GM21423 (cell line): ENCODE data around the gene ROR2.
"Not testable (repeated sequence)": the region's sequence is repeated elsewhere in the genome, so short reads cannot be mapped to it uniquely, and the experiment has no call there.

Experiments used
- ATAC-seq: cut with Tn5 transposase; IDR thresholded peaks from one replicate; pipeline ENCODE4 v1.9.1; 2021; ENCODE audit warnings: mild to moderate bottlenecking, moderate library complexity; ENCODE audit not compliant: unreplicated experiment

The ROR2 gene

DNA sequence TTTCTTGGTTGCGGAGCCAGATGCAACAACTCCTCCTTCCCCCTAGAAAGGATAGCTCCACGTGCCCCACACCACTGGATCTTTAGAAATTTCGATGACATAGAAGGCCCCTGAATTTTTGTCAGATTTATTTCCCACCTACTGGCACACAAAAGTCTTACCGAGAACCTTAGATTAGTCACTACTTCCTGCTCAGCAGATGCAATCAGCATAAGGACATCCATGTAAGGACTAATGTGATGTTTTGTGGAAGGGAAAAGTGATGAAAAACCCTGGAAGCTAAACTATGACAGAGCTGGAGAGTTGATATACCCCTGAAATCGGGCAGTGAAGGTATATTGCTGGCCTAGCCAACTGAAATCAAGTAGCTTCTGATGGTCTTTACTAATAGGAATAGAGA is 400.9 kb downstream of the ROR2 start:
- no peak for ATAC-seq

DNA sequence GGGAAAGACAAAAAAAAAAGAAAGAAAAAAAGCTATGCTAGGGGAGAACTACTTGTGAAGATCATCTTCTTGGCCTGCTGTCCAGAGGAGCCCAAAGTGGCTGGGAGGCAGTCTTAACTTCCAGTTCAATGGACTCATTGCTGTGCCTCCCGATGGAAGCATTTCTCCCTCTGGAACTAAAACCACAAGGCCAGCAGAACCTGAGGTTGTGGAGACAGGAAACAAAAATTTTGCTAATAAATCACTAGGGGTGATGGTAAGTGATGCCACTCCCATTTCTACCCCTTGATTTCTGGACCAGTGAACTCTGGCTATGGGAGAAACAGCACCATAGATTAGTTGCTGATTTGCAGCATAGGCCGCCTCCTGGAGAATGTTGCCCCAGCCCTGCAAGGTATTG is 402.9 kb downstream of the ROR2 start:
- no peak for ATAC-seq

DNA sequence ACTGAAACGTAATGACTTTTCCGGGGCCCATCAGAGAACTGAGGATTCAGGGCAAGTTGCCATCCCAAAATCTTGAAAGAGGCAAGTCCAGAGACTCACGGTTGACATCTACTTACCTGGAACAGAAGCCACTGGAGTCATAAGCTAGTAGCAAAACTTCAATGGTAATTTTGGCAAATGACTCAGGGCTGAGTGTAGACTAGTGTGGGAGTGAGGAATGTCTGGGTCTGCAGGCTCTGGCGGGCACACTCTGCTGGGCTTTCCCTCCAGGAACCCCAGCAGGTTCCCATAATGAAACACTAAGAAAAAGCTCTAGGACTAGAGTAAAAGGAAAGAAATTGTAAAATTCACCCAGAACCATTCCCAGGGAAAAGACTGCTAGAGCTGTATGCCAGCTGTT is 403.5 kb downstream of the ROR2 start:
- ATAC-seq: no peak

DNA sequence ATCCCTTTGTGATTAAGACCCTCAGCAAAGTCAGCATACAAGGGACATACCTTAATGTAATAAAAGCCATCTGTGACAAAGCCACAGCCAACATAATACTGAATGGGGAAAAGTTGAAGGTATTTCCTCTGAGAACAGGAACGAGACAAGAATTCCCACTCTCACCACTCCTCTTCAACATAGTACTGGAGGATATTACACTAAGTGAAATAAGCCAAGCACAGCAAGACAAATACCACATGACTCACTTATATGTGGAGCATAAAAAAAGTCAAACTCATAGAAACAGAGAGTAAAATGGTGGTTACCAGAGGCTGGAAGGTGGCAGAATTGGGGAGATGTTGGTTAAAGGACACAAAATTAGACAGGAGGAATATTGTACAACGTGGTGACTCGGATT is 408.3 kb downstream of the ROR2 start:
- no peak for ATAC-seq

DNA sequence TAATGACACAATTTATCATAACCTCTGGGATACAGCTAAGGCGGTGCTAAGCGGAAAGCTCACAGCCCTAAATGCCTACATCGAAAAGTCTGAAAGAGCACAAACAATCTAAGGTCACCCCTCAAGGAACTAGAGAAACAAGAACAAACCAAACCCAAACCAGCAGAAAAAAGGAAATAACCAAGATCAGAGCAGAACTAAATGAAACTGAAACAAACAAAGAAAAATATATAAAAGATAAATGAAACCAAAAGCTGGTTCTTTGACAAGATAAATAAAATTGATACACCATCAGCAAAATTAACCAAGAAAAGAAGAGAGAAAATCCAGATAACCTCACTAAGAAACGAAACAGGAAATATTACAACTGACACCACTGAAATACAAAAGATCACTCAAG is 409.5 kb downstream of the ROR2 start:
- not testable (repeated sequence) for ATAC-seq

DNA sequence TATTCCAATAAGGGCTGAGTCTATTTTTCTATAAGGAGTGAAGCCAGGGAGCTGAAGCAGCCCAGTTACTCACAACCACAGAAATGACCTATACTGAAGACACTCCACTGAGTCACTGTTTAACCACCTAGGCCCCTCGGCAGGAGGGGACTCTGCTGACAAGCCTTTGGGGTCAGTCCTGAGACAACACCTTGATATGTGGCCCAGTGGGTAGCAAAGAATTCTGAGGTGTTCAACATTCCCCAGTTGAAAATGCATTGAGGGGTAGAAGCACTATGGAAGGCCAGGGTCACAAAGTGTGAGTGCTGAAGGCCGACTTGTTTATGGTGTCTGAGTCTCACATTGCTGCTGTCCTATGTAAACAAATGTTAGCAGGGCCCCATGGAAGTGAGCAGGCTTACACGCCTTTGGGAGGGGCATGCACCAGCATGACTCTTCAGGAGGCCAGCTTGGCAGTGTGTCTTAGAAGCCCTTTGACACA is 413.8 kb downstream of the ROR2 start:
- ATAC-seq: no peak

DNA sequence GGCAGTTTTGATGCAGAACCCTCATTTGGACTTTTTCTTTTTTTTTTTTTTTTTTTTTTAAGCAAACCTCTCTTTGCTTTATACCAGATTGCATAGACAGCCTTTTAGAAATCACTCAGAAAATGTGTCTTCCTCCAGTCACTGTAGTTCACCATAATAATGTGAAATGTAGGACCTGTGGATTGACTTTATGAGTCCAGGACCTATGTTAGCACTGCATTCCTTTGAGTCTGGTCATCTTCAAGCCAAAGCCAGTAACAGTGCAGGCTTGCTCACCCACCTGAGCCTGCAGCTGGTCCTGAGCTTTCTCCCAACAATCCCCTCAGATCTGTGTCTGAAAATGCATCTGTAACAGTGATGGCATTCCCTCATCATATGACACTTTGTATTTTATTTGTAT is 415.7 kb downstream of the ROR2 start:
- no peak for ATAC-seq

DNA sequence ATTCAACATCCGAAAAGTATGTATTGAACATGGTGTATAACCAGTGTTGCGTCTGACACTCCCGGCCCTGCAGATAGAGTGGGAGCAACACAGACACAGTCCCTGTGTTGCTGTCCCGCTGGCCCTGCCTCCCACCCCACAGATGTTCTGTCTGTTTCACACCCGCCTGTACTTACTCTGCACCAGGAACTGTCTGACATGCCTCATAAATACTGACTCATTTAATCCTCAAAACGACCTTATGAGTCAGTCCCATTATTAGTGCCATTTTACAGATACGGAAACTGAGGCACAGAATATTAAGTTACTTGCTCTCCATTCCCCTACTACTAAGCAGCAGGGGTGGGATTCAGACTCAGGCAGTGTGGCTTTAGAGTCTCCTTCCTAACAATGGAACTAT is 416.6 kb downstream of the ROR2 start:
- no peak for ATAC-seq

DNA sequence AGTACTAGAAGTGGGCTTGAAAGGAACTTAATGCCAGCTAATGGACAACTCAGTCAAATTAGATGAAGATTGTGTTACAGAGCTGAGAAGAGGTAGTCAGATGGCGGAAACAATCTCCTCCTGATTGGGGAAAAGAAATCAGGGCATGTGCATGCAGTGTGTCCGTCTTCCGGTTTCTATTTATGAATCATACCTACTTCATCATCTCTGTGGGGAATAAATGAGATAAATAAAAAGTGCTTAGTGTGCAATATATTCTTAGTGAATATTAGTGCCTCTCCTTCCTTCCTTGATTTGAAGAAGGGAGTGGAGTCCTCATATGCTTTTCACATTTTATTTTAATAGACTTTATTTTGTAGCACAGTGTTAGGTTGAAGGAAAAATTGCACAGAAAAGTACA is 417.7 kb downstream of the ROR2 start:
- ATAC-seq: no peak

DNA sequence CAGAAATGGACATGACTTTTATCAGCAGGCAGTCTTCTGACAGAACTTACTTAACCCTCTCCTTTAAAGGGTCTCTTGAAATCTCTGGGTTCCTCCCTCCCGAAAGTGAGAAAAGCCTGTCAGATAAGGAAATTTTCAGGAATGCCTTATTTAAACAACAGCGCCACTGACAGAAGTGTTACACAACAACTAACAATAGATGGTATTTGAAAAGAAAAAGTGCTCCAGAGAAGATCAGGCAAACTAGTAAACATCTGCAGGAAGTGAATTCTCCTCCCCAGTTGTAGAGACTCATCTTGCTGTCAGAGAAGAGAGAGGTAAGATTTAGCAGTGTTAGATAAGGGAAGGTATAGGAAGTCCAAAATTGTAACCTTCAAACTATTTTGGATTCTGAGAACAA is 419.2 kb downstream of the ROR2 start:
- no peak for ATAC-seq

DNA sequence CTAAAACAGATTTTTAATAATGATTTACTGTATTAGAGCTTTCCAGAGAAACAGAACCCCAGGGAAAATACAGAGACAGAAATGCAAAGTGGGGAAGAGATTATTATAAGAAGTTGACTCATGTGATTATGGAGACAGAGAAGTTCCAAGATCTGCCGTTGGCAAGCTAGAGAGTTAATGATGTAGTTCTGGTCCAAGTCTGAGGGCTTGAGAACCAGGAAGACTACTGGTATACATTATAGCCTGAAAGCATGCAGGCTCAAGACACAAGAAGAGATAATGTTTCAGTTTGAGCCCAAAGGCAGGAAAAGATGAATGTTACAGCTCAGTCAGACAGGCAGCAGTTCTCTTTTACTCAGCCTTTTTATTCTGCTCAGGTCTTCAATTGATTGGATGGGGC is 427.5 kb downstream of the ROR2 start:
- ATAC-seq: no peak

DNA sequence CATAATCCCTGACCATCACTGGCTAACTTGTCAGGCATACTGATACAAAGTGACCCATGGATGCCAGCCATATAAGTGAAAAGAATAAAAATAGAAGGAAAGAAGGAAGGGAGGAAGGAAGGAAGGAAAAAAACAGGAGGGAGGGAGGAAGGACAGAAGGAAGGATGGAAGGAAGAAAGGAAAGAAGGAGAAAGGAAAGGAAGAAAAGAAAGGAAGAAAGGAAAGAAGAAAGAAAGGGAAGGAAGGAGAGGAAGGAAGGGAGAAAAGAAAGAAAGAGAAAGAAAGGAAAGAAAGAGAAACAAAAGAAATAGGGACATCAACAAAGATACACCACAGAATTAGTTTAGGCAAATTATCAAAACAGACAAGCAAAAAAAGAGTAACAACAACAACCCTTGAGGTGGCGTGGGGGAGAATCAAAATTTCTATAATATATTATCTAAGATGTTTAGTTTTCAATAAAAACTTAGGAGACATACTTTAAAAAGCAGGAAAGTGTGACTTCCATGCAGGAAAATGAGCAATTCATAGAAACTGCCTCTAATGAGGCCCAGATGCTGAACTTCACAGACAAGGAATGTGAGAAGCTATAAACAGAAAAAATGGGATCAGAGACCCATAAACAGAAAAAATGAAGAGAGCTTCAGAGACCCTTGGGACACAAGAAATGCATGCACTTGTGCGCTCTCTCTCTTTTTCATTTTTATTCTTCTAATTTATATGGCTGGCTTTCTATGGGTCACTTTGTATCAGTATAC is 430.3 kb downstream of the ROR2 start:
- no peak for ATAC-seq

DNA sequence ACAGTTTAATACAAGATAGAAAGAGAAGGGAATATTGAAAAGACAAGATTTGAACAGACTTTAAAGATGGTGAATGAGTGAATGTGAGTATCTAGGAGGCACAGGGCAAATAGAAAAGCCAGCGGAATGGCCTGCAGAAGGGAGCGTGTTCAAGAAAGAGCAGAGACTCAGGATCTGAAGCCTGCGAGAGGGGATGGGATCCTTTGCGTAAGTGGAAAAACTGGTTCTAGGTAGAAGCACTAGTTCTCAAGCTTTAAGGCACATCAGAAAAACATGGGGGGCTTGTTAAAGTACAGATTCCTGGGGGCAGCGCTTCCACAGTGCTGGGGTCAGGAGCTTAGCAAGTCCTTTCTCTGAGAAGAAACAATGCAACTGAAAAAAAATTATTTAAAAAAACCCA is 431.6 kb downstream of the ROR2 start:
- ATAC-seq: no peak

DNA sequence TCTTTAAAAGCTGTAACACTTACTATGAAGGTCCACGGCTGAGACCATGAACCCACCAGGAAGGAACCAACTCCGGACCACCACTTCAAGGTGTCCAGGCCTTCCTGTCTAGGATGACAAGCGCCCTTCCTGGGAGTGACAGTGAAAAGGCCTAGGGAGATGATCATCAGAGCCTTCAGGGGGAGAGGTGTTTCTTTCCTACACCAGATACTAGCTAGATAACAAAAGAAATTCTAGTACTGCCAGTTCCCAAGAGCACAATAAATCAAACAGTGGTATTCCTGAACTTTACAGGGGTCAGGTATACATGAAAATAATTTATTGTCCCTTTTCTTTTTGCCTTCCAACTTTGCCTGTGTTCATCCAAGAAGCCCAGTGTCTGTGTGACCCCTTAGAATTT is 432.2 kb downstream of the ROR2 start:
- no peak for ATAC-seq

DNA sequence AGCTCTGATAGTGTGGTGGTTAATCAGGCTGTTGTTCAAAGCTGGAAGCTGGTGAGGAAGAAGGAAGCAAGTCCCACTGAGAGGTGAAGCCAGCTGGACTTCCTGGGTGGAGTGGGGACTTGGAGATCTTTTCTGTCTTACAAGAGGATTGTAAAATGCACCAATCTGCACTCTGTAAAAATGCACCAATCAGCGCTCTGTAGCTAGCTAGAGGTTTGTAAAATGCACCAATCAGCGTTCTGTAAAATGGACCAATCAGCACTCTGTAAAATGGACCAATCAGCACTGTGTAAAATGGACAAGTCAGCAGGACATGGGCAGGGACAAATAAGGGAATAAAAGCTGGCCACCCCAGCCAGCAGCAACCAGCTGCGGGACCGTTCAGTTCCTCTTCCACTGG is 432.7 kb downstream of the ROR2 start:
- not testable (repeated sequence) for ATAC-seq

DNA sequence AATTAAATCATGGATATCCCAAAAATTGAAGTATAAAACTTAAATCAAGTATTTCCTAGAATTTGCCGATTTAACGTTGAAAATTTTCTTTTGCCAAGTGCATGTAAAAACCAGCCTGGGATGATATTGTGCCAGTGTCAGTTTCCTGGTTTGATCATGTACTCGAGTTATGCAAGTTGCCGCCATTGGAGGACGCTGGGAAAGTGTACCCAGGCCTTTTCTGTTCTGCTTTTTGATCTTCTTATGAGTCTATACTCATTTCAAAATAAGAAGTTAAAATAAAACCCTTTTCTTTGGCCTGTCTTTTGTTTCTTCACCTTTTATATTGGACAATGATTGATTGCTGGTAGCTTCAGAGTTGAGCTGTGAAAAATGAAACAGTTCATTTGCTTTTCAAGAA is 433.3 kb downstream of the ROR2 start:
- no peak for ATAC-seq

DNA sequence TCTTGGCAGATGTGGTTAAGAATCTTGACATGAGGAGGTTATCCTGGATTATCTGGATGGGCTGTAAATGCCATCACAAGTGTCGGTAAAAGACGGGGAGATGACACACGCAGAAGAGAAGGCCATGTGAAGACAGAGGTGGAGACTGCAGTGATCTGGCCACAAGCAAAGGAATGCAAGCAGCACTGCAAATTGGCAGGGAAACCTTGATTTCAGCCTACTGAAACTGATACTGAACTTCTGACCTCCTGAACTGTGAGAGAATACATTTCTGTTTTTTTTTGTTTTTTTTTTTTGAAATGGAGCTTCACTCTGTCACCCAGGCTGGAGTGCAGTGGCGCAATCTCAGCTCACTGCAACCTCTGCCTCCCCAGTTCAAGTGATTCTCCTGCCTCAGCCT is 433.9 kb downstream of the ROR2 start:
- ATAC-seq: no peak

DNA sequence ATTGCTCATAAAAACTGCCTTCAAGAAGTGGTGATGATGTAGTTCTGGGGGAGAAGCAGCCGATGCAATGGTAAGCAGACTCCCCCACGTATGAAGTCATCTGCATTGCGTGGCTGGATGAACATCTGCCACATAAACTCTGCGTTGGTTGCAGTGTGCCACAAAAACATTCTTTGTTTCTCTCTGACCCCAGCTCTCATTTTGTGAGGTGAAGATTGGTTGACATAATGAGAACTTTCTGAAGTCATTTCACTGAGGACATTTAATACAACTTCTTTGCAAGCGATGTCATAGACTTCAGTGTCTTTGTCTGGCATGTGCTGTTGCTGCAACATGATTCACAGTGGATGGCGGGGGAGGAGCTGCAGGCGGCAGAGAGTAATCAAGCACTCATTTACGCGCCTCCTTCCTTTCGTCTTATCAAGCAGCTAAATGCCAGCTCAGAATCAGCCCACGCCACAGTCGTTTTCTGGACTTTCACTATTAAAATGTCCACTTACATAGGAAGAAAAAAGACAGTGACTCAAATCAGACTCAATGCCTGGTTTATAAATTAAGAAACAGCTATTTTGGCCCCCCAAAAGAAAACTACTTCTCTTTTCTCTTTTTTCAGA is 434.8 kb downstream of the ROR2 start:
- ATAC-seq: no peak
